Prostate gland (tissue), 2 donors: ENCODE measurements around the gene ALDH1B1.

Source experiments
- CTCF ChIP-seq, 4 experiments: fragments of 200-600 bp in 2 of 4; fragments of 450-650 bp in 2 of 4; sonication (generic) in 2 of 4; IDR thresholded peaks; 1 replicate in 3 of 4; 2 replicates in 1 of 4; pipeline ENCODE4 v1.5.1; 2016 to 2019; ENCODE audit warnings: antibody characterized with exemption in 4 of 4, mild to moderate bottlenecking in 2 of 4, moderate library complexity in 2 of 4
- POLR2A ChIP-seq: fragments of 450-650 bp; IDR thresholded peaks from one replicate; pipeline ENCODE4 v1.6.1; 2016; ENCODE audit warnings: antibody characterized with exemption, mild to moderate bottlenecking
- POLR2AphosphoS5 ChIP-seq: sonication (generic); formaldehyde crosslinking; IDR thresholded peaks from one replicate; pipeline ENCODE4 v1.6.1; 2017; ENCODE audit warnings: antibody characterized with exemption

GRCh38 chr9:38404314-38404713 lies 11.8 kb downstream of the ALDH1B1 start:
- TF ChIP-seq CTCF (IDR thresholded peaks at IDR 0.05) (no peak), POLR2A (no peak), POLR2AphosphoS5 (no peak)
